DND-41 (cell line): ENCODE measurements around the gene FAM240A.

Source experiments
- CTCF ChIP-seq: IDR thresholded peaks from 2 replicates; pipeline ENCODE4 v1.5.1; 2012; ENCODE audit warnings: borderline replicate concordance, low read length, moderate library complexity, mild to moderate bottlenecking; ENCODE audit not compliant: poor library complexity, severe bottlenecking; ENCODE audit errors: extremely low read depth
- EZH2 ChIP-seq: IDR thresholded peaks from 3 replicates; pipeline ENCODE4 v1.6.1; 2012; ENCODE audit warnings: borderline replicate concordance, low read depth, mild to moderate bottlenecking, moderate library complexity, low read length, inconsistent platforms; ENCODE audit not compliant: severe bottlenecking

GRCh38 chr3:46593979-46594378, 18.3 kb upstream of the FAM240A start:
- TF ChIP-seq CTCF (no peak), EZH2 (no peak)
